GM21360 (cell line): ENCODE data around the gene TSC22D3.

Source experiments
- ATAC-seq: cut with Tn5 transposase; IDR thresholded peaks from one replicate; pipeline ENCODE4 v1.9.1; 2021; ENCODE audit warnings: mild to moderate bottlenecking, moderate library complexity; ENCODE audit not compliant: unreplicated experiment

TSC22D3 gene

DNA sequence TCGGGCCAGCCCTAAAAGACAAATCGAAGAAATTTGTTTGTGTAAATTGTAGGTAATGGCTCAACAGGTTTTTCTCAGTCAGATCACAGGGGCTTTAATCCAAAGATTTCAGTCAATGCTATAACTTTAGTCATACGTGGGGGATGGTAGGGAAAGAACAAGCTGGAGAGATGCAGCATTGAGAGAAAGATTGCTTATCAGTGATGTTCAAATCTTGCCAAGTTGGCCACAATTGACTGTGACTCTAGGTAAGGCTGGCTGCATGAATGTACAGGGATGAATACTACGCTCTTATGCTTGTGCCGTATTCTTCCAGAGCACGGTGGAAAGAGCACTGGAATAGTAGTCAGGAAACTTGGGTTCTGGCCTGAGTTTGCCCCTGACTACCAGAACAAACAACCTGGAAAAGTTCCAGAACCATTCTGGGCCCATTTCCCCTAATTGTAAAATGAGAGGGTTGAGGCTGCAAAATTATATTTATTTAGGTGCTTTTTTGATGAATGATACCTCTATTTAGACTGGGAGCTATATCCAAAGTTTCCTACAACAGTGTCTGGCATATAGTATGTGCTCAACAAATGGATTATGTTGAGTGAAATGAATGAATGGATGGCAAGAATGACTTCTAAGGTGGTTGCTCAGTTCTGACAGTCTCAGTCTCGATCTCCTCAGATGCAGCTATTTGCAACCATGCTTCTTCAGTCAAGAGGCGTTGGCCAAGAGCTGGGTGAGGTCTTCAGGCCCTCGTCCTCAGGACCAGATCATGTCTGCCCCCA lies 44.4 kb downstream of the TSC22D3 start:
- no peak for ATAC-seq

DNA sequence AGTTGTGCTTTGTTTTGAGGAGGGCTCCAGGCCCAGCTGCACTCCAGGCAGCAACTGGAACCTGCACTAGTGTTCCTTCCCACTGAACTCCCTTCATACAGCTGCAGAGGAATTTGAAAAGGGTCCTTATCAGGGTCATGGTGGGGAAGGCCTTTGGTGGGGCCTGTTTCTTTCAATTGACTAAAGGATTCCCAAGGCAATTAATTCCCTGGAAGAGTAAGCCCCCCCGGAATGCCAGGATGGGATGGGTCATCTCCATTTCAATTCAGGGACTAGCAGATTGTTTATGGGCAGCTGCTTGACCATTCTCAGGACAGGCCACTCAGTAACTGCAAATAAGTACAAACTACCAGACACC lies 45.3 kb downstream of the TSC22D3 start:
- ATAC-seq, result no peak

DNA sequence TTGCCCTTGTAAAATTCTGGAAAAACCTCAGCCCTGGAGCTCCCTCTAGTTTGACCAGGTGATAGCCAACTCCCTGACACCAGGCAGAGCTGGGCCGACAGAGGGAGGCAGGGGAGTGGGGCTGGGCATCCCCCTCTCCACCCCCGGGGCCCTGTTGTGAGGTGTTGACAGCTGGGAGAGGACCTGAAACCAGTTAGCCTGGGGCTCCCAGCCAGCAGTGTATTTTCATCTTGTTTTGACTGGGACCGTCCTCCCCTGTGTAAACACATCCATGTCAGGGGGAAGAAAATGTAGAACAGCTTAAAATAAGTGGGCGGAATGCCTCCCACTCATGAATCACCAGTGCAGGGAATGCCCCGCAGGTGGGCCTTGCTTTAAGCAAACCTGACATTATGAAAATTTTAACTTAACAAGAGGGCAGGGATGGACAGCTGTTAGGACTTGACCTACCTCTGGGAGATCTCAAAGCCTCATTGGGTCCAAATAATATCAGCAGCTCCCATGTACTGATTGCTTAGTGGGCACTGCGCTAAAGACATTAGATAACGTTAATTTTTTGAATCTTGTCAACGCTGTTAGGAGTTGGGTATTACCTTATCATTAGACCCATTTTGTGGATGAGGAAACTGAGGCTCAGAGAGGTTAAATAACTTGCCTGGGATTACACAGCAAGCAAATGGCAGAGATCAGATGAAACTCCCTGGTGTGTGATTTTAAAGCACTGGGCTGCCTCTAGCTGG lies 45.9 kb downstream of the TSC22D3 start:
- peak; percentile 84 for ATAC-seq

DNA sequence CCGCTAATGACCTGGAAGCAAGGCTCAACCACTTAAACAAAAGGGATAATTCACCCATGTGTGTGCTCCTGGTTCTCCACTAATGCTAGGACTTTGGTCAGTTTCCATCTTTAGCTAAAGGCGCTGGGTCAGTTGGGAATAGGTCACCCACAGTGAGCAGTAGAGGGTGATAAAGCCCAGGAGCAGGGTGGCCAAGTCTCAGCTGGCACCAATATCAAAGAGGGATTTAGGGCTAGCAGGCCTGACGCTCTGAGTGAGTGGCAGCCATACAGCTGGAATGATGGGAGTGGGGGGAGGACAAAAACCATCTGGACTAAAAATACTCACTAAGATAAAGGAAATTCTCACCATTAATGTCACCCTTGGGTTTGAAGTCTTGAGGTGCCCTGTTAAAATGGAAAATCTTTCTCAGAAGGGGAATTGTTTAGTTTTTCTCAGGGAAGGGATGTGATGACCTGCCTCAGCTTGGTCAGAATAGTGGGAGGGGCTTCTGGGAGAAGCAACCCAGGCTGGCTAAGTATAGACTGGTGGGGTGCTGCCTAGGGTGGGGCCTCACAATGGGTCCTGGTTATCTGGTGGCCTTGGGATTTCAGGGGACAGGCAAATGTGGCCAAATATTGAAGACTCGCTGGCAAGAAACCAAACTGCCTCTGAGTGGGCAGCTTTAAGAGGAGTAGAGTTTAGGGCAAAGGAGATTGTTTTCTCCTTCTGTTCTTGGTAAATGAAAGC lies 47.1 kb downstream of the TSC22D3 start:
- no peak for ATAC-seq

DNA sequence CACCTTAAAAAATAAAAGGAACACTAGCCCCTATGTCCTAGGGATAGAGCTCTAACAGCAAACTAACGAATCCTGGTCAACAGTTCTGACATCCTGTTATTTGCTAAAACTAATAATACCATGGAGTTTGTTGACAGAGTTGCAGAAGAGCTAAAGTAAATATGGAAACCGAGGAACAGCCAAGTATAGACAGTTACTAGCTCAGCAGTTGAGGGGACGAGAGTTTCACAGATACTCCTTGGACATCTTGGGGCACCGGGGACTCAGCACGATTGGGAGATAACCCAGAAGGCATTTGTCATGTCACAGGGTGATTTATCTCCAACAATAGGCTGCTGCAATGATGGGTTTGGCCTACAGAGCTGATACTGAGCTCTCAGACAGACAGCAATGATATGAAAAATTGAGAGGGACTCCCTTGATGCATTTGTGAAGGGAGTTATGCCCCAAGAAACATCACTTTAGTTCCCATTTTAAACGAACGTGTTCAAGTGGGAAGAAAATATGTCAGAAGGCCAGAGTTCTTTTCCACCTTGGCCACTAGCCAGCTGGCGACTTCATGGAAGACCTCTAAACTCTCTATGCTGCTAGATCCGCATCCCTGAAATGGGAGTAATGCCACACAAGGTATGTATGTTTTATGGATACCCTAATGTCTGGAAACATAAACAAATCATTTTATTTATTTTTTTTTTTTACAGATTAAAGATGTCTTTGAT lies 48.6 kb downstream of the TSC22D3 start:
- no peak for ATAC-seq

DNA sequence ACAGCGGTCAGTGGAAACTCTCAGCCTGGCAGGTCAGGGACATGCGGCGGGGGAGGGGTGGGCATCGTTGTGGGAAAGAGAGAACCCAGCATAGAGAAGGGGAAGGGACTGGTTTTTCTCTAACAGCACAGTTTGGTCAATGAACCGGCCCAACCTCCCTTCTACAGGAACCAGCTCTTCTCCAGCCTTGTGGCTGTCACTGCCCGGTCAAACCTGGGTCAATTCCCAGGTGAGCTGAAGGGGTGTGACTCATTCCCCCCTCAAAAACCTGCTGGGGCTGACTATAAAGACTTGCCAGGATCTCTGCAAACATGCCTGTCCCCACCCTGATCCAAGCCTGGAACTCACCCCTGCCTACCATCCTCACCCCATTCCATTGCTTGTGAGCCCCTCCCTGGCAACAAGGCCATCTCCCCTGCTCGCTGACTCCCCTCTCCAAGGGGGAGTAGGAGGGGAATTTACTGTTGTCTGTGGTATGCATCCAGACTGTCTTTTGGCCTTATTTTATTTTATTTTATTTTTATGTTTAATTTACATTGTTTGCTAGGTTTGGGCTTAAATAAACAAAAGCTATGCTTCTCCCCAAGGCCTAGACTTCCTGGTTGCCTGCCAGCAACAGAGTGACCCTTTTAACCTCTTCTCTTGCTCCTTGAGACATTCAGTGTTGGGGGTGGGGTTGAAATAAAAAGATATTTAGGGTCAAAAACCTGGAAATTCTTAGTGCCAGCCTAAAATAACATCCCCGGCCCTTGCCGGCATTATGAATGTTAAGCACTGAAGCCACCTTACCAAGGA lies 49.6 kb downstream of the TSC22D3 start:
- ATAC-seq, result no peak

DNA sequence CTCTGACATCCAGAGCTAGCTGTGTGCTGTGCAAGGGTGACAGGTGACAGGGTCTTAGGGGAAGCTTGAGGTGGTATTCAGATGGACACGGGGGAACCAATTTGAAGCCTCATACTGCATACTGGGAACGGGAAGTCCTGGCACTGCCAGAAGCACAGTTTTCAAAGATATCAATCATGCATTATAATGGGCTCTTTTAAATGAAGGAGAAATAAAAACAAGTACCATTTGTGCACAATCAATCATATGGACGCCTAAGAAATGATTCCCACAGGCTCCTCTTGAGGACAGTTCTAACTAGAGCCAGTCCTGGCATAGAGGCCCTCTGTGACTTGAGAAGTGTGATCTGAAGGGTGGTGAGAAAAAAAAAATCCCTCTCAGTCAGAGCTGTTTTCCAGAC lies 50.9 kb downstream of the TSC22D3 start:
- no peak for ATAC-seq

DNA sequence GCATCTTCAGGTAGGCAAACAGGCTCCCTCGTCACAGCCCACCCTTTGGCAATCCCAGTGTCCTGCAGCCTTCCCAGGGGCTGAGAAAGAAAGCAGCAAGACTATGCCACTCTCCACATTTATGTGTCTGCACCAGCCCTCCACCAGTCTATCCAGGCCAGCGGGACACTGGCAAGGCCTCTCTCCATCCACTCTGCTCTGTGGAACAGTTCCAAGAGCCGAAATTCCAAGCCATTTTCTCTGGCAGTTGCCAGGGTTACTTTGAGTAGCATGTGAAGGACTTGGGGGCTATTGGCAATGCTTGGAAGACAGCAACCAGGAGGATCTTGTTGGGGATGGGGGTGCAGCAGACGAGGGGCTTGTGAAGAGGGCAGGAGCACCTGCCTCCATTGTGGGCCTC lies 52.1 kb downstream of the TSC22D3 start:
- no peak for ATAC-seq

DNA sequence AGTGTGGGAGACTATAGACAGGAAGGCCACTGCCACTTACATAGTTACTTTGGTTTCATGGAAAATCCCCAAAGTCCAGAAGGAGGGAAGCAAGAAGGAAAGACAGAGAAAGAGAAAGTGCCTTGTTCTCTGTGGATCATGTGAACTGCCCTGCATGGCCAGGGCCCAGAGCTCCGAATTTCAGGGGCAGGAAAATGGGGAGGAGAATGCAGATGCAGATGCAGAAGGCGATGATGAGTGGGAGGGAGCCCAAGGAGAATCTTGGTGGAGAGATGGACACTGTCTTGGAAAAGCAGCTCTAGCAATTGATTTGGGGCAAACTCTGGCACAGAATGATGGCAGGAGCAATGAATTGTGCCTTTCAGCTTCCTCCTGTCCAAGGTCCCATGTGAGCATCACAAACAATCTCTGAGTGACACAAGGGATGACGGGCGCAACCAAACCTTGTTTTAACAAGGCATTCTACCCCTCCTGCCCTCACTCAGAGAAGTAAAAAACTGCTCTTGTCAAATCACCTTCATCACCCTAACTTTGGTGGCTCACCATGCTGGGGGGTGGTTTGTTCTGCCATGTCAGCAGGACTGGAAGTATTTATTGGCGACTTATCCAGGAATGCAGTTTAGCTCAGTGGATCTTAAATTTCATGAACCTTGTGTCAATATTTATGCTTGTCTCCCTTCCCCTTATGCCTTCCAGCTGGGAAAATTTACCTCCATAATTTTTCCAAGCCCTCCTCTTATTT lies 53.5 kb downstream of the TSC22D3 start:
- no peak for ATAC-seq

DNA sequence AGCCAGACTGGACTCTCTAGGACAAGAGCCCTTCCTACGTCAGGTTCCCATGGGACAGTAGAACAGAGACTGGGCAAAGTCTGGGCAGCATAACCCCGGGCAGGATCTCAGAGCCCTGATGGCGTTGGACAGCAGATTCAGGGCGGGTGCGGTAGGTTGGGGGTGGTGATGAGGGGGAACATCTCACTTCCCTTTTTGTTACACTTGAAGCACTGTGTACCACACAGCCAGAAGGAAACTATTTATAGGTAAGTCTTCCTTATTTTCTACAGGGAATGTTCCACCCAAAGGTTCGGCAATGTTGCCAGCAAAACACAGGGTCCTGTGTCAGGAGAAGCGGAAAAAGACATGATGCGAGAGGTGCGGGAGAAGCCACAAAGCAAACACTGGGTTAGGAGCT lies 54.3 kb downstream of the TSC22D3 start:
- ATAC-seq, result no peak

DNA sequence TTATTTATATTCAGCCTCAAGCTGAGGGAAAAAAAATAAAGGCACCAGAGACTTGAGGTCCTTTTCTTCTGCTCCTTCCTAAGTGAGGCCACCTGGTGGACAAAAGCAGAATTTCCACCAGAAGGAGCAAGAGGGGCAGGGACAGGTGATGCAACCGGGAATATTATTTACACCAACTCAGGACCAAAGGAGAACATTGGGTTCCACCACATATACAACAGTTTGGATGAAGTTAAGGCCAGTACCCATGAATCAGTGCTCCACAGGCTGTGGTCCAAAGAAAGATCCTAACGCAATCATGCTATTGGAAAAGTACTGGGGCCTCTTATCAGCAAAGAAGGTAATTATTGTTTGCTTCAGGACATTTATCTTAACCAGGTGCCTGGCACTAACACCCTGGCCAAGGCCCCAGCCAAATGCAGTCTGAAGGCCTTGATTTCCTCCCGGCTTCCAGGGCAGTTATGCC lies 57.4 kb downstream of the TSC22D3 start:
- no peak for ATAC-seq

DNA sequence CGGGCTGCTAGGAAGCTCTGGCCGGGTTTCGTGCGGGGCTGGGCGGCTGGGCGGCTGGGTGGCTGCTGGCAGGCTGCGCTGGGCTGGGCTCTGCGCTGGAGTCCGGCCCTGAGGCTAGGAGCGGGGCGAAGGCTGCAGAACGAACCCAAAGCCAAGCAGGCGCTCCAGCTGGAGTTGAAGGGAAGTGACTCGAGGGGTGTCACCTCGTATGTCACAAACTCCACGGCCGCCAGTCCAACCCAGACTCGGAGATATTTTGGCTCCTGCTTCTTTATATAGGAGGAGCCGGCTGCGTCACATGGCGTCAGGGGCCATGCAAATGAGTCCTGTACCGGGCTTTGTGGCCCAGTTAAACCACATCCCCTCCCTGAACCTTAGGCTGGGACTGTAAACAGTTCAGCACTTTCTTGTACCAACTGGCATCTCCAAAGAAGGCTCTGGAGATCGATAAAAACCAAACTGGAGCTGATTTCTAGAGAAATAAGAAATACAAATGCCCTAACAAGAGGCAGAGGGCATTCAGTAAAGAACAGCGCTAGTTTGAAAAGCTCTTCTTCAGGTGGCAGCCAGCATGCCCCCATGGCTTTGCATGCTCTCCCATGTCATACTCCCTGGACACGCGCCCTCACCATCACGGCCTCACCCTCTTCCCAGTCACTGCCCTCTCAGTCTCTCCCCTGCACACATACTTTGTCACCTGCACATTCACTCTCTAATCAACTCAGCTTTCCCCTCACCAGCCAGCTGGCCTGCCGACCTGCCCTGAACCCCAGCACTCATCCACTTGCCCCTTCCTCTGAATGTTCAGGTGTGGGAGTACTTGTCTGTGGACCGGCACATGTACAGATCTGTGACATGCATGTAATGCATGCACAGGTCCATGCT lies 58.5 kb downstream of the TSC22D3 start:
- ATAC-seq, result peak; percentile 74

DNA sequence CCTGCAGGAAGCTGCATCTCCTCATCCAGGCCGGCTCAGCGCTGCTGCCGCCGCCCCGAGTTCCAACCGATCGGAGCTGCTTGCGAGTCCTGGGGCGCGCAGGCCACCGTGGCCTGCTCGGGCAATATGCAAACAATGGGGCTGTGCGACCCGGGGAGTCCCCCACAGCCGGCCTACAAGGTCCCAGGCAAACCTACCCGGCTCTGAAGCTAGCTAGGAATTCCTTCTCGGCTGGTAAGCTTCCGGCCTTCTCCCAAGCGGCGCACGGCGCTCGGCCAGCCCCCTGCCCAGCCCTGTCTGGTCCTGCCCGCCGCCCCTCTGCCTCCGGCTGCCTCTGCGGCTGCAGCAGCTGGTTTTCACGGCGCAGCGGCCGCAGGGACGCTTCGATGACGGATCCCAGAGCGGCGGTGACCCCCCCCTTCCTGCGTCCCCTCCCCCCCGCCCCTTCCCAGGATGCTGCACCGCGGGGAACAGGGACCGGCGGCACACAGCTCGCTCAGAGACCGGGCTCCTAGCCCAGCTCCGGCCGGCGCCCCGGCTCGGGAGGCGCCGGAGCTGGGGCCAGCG lies 59.4 kb downstream of the TSC22D3 start:
- ATAC-seq, result no peak

DNA sequence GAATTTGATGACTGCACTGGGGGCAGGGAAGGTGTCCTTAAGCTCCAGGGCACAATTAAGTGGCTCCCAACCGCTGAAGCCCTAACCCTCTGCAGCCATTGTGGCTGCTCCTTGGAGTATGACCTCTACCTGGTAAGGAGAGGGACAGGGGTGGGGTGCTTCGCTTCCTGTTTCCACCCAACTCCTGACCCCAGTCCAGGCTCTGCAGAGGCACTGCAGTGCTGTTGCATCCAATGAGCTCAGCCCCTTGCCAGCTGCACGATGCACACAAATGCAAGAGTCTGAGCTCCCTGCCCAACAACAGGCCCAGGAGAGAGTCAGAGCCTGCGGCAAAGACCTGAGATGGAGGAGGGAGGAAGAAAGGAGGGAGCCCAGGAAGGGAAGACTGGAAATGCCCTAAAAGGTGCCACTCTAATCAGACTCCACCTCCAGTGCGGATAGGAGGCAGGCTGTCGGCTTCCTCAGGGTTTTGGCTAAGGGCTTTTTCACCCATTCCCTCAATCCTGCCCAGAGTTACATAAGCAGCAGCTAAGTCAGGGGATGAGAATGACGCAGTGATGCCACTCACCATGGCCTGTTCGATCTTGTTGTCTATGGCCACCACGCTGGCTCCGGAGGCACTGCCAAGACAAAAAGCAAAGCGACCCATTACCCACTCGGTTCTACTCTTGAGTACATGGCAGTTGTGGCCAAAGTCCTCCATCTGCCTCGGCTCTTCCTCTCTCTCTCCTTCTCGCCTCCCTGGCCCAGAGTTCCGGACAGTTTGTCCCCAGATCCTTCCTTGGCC lies 60.1 kb downstream of the TSC22D3 start:
- ATAC-seq, result no peak

DNA sequence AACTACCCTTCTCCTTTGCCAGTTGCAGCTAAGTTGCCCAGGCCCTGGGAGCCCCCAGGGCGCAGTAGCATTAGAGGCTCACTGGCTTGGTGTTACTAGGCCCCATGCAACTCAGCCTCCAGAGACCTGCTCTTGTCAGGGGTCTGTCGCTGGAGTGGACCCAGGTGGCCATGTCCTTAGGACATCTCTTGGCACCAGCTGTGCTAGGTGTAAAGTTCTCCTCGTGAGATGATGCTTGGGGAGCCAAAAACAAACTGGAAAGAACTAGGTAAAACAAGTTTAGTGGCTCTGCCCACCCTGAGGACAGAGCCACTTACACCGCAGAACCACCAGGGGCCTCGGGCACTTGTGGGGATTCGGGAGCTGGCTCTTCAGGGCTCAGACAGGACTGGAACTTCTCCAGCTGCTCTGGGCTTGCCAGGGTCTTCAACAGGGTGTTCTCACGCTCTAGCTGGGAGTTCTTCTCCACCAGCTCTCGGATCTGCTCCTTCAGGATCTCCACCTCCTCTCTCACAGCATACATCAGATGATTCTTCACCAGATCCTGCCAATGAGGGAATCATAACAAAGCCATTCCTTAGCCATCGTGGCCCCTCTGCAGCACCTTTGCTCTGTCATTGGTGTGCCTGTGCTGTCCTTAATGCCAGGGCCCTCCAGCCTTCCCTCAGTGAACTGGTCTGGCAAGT lies 61.2 kb downstream of the TSC22D3 start:
- no peak for ATAC-seq

DNA sequence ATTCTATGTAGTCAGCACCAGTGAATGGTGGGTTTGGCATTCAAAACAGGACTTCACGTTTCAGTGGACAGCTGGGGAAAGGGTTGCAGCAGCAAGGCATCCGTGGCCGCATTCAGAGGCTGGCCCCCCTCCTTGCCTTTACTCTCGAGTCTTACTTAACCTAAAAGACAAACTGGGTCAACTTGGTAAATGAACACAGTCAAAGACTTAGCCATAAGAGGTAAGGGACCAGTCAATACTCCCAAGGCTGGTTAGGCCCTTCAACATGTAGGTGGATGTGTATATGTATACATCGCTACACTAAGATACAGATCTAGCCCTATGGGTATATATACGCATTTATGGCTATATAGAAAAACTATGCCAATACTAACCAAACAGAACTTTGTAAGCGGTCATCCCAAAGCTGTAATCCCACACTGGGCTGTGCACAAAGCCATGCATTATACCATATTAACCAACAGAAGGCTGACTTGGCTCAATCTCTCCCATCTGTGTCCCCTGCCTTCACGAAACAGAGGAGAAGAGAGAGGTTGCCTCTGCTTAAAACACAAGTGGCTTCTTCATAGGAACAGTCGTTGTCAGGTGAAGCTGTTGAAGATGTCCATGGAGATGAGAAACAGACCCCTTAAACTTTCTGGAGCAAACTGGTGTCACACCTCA lies 61.9 kb downstream of the TSC22D3 start:
- no peak for ATAC-seq

DNA sequence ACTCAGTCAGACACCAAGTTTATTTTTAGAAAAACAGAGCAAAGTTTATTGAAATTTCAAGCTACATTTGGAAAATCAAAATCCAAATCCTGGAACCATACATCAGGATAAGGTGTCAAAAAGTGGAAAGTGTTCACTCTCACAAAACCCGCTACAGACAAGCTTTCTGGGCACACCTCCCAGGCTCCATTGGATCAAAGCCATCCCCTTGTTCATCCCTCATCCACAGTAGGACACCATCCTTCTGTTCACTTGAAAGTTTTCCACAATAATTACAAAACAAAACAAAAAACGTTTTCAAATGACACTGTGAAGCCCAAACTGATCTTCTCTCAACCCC lies 62.4 kb downstream of the TSC22D3 start:
- no peak for ATAC-seq
